Endodermal cell (in vitro differentiated cells): ENCODE measurements around the gene ZNF775. TPM values are rescaled to one million over a fixed set of nuclear protein-coding genes. Genes with fewer than 3 reads are reported as not detected.

Source experiments
- DNase-seq: peaks from one replicate; pipeline ENCODE4 v3.0.0-alpha.2; 2017
- H3K27ac ChIP-seq: 2 replicates; pipeline ENCODE4 v1.5.1; 2013; ENCODE audit warnings: mild to moderate bottlenecking, low read depth, low read length, moderate library complexity
- H3K27me3 ChIP-seq: 2 replicates; pipeline ENCODE4 v1.6.1; 2013; ENCODE audit warnings: mild to moderate bottlenecking, low read length, moderate library complexity; ENCODE audit not compliant: insufficient read depth, control insufficient read depth, poor library complexity, severe bottlenecking
- H3K36me3 ChIP-seq: 2 replicates; pipeline ENCODE4 v1.7.0; 2013; ENCODE audit warnings: mild to moderate bottlenecking, low read length, moderate library complexity; ENCODE audit not compliant: control insufficient read depth, insufficient read depth
- H3K4me1 ChIP-seq: one replicate; pipeline ENCODE4 v1.7.0; 2013; ENCODE audit warnings: low read length; ENCODE audit not compliant: control insufficient read depth, insufficient read depth
- H3K4me3 ChIP-seq: 2 replicates; pipeline ENCODE4 v1.5.1; 2013; ENCODE audit warnings: mild to moderate bottlenecking, low read length, moderate library complexity
- H3K9ac ChIP-seq: 2 replicates; pipeline ENCODE4 v1.6.1; 2013; ENCODE audit warnings: mild to moderate bottlenecking, low read length, moderate library complexity; ENCODE audit not compliant: poor library complexity, severe bottlenecking; ENCODE audit errors: extremely low read depth
- H3K9me3 ChIP-seq: 2 replicates; pipeline ENCODE4 v1.6.1; 2013; ENCODE audit warnings: mild to moderate bottlenecking, low read length, moderate library complexity; ENCODE audit not compliant: control insufficient read depth
- H3K27ac Mint-ChIP-seq: 2 replicates; pipeline ENCODE4 v1.8.0; 2020; ENCODE audit warnings: mixed read lengths
- H3K27me3 Mint-ChIP-seq: 2 replicates; pipeline ENCODE4 v1.8.0; 2021; ENCODE audit warnings: mild to moderate bottlenecking, mixed read lengths; ENCODE audit not compliant: insufficient read depth
- H3K36me3 Mint-ChIP-seq: 2 replicates; pipeline ENCODE4 v1.8.0; 2020; ENCODE audit warnings: low read depth, mixed read lengths
- H3K4me1 Mint-ChIP-seq: 2 replicates; pipeline ENCODE4 v1.8.0; 2020; ENCODE audit warnings: mixed read lengths
- H3K4me3 Mint-ChIP-seq: 2 replicates; pipeline ENCODE4 v1.8.0; 2020; ENCODE audit warnings: mild to moderate bottlenecking, moderate library complexity, mixed read lengths
- H3K9me3 Mint-ChIP-seq: 2 replicates; pipeline ENCODE4 v1.8.0; 2020; ENCODE audit warnings: mild to moderate bottlenecking, mixed read lengths
- CTCF ChIP-seq: fragments of 200-600 bp; sonication (generic); conservative IDR thresholded peaks from 2 replicates; pipeline ENCODE4 v1.5.0; 2021; ENCODE audit warnings: antibody characterized with exemption, mild to moderate bottlenecking
- WGBS, 2 experiments: methylation state at CpG; one replicate each; pipeline versions ENCODE4 v1.1.5 to v1.1.7; 2013; ENCODE audit warnings: missing lambda C conversion rate in 2 of 2, mixed read lengths in 1 of 2; ENCODE audit not compliant: insufficient coverage in 1 of 2, insufficient read length in 1 of 2; 5-methylcytosine and 5-hydroxymethylcytosine counted together
- total RNA-seq, 2 donors: library from RNA; stranded (reverse); fragmentation: NEBNext Ultra II Directional in 1 of 2; extraction: Animal tissue kit (Norgen Biotek cat#: 25700) in 1 of 2; gene quantifications; 2 replicates in 1 of 2; 3 replicates in 1 of 2; pipeline ENCODE4 v1.2.1, GENCODE V29; 2021

ZNF775 gene
- total RNA-seq, 2 donors from 2014 or later, result 10.0 to 11.3 TPM

- no peak for TF ChIP-seq CTCF
- no peaks in the 10 kb centered on the region for H3K9me3 Mint-ChIP-seq
- Histone ChIP-seq H3K4me1 (no peaks in the 10 kb centered on the region), H3K4me3 (no peak overlapping the region), H3K9ac (no peak overlapping the region), H3K36me3 (no peaks in the 10 kb centered on the region), H3K27me3 (no peaks in the 10 kb centered on the region), H3K9me3 (no peaks in the 10 kb centered on the region), H3K27ac (no peak overlapping the region)
- peaks cover 7% of the 10 kb centered on the region for H3K4me1 Mint-ChIP-seq
- 94 to 96% methylated on average over 12 to 14 of the region's 14 CpGs for WGBS, 2 experiments
- peaks cover 28% of the 10 kb centered on the region for H3K27me3 Mint-ChIP-seq
- no peaks in the 10 kb centered on the region for H3K36me3 Mint-ChIP-seq
- no peak overlapping the region for H3K27ac Mint-ChIP-seq
- no peak overlapping the region for H3K4me3 Mint-ChIP-seq
- DNase-seq, result no peak
These were observed 51.4 kb downstream of the ZNF775 start for GRCh38 chr7:150430465-150431085.

GRCh38 chr7:150431839-150432658, 52.9 kb downstream of the ZNF775 start:
- no peak for DNase-seq
- Histone ChIP-seq H3K4me1 (no peaks in the 10 kb centered on the region), H3K9me3 (no peaks in the 10 kb centered on the region), H3K27ac (no peak overlapping the region), H3K9ac (no peak overlapping the region), H3K4me3 (no peak overlapping the region), H3K27me3 (no peaks in the 10 kb centered on the region), H3K36me3 (no peaks in the 10 kb centered on the region)
- Mint-ChIP-seq H3K4me3 (no peak overlapping the region), H3K27ac (no peak overlapping the region), H3K9me3 (no peaks in the 10 kb centered on the region), H3K36me3 (no peaks in the 10 kb centered on the region), H3K27me3 (peaks cover 30% of the 10 kb centered on the region), H3K4me1 (peaks cover 7% of the 10 kb centered on the region)
- WGBS, 2 experiments, result 87 to 89% methylated on average over 2 to 6 of the region's 7 CpGs
- TF ChIP-seq CTCF, result no peak

GRCh38 chr7:150432915-150433892, 54.1 kb downstream of the ZNF775 start:
- no peaks in the 10 kb centered on the region for H3K9me3 ChIP-seq
- no peak overlapping the region for H3K4me3 ChIP-seq
- no peaks in the 10 kb centered on the region for H3K36me3 ChIP-seq
- H3K27ac ChIP-seq, result no peak overlapping the region
- Mint-ChIP-seq H3K4me3 (no peak overlapping the region), H3K9me3 (no peaks in the 10 kb centered on the region), H3K36me3 (no peaks in the 10 kb centered on the region), H3K27ac (no peak overlapping the region), H3K27me3 (peaks cover 32% of the 10 kb centered on the region), H3K4me1 (peaks cover 7% of the 10 kb centered on the region)
- WGBS, 2 experiments, result 88 to 90% methylated on average over 13 to 14 of the region's 14 CpGs
- no peaks in the 10 kb centered on the region for H3K4me1 ChIP-seq
- no peak for TF ChIP-seq CTCF
- no peaks in the 10 kb centered on the region for H3K27me3 ChIP-seq
- DNase-seq, result peak; percentile 17
- H3K9ac ChIP-seq, result no peak overlapping the region
